Right lung (tissue), 5 donors: ENCODE measurements around the gene TOB1. TPM values are rescaled to one million over a fixed set of nuclear protein-coding genes. Genes with fewer than 3 reads are reported as not detected.
"Not testable (repeated sequence)": the region's sequence is repeated elsewhere in the genome, so short reads cannot be mapped to it uniquely, and the experiment has no call there.

Experiments
- DNase-seq, 2 donors: peaks; one replicate each; pipeline ENCODE4 v3.0.0-alpha.2; 2013
- polyA plus RNA-seq, 5 donors: library from polyadenylated mRNA; unstranded; fragments of 120-200 nt; gene quantifications; one replicate each; pipeline versions ENCODE4 v1.2.1 to v1.2.3, GENCODE V29; 2013; ENCODE audit warnings: inconsistent platforms in 1 of 5, low replicate concordance in 1 of 5; ENCODE audit not compliant: insufficient read length in 5 of 5, insufficient read depth in 1 of 5

TOB1 gene
- polyA plus RNA-seq, 5 donors: 20.1 to 31.3 (median 31.1) TPM

GRCh38 chr17:50872710-50873424 lies 6.7 kb upstream of the TOB1 start:
- no peak for DNase-seq

- no peak for DNase-seq
Measured at GRCh38 chr17:50871898-50872297, 5.7 kb upstream of the TOB1 start.

DNA sequence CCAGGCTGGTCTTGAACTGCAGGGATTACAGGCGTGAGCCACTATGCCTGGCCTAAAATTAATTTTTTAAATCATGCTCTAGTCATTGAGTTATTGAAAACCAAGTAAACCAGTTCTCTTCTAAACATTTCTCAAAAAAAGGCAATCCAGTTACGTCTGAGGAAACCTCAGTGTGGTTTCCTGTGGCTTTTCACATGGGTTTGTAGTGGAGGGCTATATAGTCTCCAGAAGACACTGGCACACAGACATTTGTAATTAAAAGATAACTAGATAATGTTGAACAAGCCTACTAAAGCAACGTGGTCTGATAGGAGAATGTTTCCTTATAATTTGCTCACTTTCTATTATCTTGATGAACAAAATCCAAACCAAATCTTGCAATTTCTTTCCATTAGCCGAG lies 5.2 kb upstream of the TOB1 start:
- DNase-seq: no peak

DNA sequence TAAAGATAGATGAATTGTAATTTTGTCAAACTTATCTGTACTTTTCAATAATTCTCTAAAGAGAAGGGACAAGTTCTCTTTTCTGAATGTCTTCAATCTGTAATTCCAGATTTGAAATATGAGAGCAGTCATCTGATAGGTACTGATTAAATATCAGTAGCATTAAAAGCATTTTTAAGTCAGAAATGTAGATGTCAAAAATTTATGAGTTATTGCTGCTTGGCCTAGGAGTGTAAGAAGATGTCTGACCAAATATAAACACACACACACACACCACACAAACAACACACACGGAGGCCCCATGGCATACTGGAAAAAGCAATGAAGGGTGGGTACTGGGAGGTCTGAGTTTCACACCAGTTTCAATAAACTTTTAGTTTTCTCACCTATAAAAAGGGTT lies 2.4 kb upstream of the TOB1 start:
- no peak for DNase-seq

DNA sequence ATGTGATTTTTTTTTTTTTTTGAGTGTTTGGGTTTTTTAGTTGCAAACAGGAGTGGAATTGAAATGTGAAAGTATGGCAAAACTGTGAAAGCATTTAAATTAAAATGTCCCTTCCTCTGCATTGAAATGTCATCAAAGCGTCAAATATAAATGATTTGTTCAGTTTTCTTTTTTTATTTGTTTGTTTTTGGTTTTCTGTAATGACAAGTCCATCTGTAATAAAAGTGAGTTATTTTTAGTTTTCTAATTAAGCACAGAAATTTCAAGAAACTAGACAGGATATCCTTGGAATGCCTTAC lies 1.9 kb upstream of the TOB1 start:
- no peak for DNase-seq

- DNase-seq: peak; percentile 93 to 94
Measured at GRCh38 chr17:50867363-50868139, 1.4 kb upstream of the TOB1 start.

GRCh38 chr17:50866950-50867362 lies 802 bp upstream of the TOB1 start:
- DNase-seq: no peak

DNA sequence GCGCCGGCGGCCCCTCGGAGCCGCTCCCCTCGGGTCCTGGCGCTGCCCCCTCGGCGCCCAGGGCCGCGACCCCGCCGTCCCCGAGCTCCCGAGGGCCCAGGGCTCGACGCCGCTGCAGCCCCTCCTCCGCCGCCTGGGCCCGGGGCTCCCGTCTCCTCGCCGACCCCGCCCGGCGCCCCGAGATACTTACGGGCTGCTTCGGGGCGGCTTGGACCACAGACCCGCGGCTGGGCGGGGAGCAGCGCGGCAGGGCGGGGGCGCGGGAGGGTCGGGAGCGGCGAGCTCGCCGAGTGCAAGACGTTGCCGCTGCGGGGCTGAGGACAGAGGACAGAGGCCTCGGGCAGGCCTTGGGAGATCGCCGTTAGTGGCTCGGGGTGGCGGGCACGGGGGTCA lies 290 bp downstream of the TOB1 start:
- DNase-seq: no peak

DNA sequence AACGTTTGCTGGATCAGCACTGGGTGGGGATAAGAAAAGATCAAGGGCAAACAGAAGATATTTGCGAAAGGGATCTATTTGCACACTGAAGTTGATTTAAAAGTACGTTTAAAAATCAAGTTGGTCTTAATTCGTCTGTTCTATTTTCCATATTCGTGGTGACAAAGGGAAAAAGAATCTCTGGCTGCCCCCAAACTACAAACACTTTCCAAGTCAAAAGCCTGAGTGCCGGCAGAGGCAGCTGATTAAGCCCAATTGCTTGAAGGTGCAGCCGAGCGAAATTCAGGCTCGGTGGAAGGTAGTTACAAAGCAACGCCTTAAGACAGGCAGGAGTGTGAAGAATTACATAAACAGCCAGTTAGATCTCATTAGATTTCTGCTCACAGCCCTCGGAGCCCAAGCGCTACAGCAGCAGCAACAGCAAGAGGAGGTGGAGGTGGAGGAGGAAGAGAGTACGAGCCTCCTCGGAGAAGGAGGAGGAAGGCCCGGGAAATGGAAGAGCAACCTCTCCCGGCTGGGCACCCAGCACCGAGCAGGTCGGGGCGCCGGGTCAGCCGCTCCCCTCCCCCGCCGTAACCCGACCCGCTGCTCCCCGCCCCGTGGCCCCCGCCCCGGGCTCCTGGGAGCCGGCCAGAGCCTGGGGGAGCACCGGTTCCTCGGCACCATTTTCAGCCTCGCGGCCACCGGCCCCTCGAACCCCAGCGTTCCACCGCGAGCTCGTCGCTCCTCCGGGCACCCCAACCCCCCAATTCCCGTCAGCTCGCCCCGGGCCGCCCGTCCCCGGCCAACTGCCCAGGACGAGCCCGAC lies 890 bp downstream of the TOB1 start:
- DNase-seq: peak in 1 of 2 donors; percentile 43

GRCh38 chr17:50864747-50865059 lies 1.5 kb downstream of the TOB1 start:
- DNase-seq: no peak

GRCh38 chr17:50863931-50864330 lies 2.2 kb downstream of the TOB1 start:
- DNase-seq: no peak

DNA sequence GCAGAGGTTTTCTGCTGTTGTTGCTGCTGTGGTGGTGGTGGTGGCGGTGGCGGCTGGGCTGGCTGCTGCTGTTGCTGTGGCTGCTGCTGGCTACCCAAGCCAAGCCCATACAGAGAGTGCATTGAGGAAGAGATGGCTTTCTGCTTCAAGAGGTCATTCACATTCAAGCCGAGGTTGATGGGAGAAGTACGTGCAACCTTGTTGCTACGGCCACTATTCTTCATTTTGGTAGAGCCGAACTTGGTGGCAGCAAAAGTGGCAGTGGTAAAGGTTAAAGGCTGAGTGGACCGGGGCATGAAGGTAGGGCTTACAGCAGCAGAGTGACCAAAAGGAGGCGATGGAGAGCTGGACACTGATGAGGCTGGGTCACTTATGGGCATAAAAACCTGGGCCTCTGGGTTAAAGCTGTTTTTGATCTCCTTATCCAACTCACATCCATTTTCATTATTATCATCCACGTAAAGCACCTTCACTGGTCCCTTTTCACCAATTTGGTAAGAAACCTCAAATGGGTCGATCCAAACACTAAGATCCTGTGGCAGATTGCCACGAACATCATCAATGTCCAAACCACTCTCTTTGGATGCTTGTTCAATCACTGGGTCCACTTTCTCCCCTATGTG lies 2.8 kb downstream of the TOB1 start:
- DNase-seq: no peak

DNA sequence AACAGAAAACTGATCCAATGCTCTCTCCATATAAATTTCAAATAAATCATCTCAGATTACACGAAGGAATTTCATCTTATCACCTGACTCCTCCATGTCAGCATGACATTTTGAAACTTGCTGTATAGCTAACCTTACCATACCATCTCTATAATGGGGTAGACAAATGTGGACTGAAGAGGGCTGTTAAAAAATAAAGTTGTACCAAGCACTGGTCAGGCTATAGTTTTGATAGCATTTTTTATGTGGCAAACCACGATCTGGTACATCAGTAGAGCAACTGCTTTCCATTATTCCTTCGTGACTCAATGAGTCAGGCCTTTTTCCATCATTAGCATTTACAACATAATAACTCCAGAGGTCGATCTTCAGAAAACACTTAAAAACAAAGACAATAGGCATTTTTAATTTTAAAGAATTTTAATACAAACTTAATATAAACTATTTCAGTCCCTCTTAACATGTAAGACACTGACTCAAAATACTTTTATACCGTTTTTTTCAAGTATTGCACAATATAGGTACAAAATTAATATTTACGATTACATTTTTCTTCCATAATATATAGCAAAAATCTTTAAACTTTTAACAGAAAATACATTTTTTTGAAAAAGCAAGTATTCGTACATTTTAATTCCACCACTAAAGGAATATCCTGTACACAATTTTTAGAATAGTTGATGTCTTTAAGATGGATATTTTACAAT lies 4.2 kb downstream of the TOB1 start:
- no peak for DNase-seq

DNA sequence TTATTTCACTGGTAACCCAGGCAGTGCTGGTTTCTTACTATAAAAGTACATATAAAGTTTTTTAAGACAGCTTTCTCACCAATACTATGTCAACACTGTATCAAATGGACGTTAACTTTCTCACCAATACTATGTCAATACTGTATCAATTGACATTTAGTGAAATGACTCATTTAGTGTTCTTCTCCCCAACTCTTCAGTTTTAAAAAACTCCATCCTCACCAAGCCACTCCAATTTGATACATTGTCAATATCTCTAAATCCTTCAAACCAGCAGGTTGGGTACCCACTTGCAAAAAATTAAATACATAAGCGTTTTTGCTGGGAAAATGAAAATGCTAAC lies 4.8 kb downstream of the TOB1 start:
- no peak for DNase-seq

GRCh38 chr17:50859727-50860126 lies 6.4 kb downstream of the TOB1 start:
- DNase-seq: not testable (repeated sequence)

- DNase-seq: no peak
Measured at GRCh38 chr17:50858486-50859225, 7.5 kb downstream of the TOB1 start.

- DNase-seq: no peak
Measured at GRCh38 chr17:50856431-50856830, 9.7 kb downstream of the TOB1 start.

DNA sequence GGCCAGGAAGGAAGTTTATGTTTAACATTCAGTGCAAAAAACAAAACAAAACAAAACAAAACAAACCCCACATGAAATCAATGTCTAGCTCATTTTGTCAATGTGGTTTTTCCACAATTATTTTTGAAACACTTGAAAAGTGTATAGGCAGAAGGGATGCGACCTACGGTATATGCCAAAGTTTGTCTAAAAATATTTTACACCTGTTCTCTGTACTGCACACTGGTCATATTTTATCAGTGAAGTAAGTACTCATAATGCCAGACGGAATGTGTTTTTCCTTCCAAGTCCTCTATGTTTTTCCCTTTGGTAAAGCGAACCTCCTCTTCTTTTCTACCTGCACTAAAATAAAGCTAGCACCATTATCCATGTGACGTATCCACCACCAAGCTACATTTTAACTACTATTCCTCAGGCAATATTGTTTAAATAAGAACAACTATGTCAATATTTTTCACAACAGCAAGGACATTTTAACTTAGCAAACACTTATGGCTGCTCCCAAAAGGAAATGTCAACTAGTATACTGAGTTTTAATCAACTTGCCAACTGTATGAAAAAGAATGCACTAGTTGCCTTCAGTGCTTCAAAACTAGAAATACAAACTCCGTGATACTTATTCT lies 10.3 kb downstream of the TOB1 start:
- DNase-seq: no peak

DNA sequence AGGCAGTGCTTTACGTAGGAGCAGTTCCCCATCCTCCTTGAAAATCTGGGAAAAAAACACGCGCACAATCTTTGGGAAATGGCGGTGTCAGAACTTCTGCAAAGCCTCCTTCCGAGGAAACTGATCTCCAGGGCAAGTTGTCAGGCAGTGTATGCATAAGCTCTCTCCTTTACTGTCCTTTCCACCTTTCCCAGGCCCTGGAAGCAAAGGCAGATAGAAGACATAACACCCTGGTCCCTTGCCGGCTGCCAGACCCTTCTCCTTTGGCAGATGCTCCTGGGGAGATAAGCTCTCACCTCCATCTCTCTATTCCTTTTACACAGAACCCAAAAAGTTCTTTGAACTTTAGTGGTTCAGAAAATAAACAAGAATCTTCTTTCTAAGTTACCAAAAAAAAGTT lies 12.4 kb downstream of the TOB1 start:
- no peak for DNase-seq

GRCh38 chr17:50853015-50853615 lies 13.0 kb downstream of the TOB1 start:
- no peak for DNase-seq
